GDM1 (cell line): Measurements from ENCODE around the gene TBX1.
"Not testable (repeated sequence)": the region's sequence is repeated elsewhere in the genome, so short reads cannot be mapped to it uniquely, and the experiment has no call there.

Source experiments
- DNase-seq: peaks from one replicate; lab custom pipeline; 2025; lab: John Stamatoyannopoulos, UW

TBX1 gene

DNA sequence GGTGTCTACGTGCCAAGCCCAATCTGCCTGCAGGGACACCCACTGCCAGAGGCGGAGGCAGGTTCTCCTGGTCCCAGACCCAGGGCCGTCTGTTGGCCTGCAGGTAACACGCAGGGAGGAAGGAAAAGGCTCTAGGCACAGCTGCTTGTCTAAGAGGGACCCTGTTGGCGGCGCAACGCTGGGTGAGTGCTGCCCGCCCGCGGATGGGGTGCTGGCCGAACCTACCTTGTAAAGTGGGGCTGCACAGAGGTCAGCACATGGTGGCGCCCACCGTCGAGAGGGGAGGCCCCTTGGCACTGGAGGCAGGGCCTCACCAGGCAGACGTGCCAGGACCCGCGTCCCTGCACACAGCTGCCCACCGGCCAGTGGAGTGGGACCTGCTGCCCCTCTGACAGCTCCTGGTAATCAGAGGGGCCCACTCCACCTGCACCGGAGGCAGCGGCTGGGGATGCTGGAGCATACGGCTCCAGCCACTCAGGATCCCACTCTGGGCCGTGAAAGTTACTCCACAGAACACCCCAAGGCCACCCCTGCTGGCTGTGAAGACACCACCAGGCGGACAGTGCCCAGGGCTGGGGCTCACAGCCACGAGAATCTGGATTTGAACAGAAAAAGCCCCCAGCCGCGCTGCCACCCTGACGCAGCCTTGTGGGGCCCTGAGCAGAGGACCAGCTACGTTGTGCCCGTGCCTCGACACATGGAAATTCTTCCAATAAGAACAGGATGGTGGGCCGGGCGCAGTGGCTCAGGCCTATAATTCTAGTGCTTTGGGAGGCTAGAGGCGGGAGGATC is 24.0 kb downstream of the TBX1 start:
- DNase-seq = no peak

DNA sequence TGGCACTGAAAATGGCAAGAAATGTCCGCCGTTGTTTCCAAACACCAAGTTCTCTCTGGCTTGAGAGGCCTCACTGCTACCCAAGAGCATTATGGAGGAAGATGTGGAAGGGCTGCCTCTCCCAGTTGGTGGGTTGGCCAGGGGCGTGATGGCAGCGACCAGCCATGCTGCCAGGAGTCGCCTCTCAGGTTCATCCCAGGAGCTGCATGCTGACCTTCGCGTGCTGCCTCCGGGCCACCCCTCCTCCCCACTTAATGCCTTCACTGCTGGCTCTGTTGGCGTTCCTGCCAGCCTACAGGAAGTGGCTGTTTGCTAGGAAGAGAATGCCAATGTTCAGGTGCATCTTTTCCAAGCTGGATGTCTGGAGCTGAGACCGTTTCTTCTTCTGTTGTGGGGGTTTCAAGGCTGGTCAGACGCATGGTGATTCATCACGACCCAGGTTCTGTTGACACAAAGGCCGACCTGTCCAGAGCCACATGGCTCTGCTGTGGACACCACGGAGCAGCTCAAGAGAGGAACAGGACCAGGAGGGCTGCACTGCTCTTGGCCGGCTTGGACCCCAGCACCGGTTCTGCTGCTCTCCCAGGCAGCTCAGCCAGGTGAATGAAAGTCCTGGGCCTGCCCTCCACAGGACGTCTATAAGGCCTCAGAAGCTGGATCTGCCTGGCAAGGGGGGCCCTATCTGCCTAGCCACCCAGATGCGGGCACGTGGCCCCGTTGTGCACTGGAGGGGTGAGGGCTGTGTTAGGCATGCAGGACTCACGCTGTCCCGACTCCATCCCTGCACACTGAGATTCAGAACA is 25.1 kb downstream of the TBX1 start:
- DNase-seq = no peak

DNA sequence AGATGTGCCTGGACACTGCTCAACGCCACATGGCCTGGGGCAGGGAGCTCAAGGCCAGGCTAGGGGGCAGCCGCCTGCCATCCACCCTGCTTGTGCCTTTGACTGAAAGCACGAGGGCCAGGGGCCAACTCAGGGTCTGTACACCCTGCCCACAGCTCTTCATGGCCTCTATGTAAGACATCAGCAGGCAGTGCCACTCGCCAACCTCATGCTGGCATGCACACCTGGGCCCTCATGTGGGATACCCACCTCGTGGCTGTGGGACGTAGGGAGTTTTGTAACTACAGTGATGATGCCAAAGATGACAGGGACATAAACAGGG is 25.6 kb downstream of the TBX1 start:
- no peak for DNase-seq

DNA sequence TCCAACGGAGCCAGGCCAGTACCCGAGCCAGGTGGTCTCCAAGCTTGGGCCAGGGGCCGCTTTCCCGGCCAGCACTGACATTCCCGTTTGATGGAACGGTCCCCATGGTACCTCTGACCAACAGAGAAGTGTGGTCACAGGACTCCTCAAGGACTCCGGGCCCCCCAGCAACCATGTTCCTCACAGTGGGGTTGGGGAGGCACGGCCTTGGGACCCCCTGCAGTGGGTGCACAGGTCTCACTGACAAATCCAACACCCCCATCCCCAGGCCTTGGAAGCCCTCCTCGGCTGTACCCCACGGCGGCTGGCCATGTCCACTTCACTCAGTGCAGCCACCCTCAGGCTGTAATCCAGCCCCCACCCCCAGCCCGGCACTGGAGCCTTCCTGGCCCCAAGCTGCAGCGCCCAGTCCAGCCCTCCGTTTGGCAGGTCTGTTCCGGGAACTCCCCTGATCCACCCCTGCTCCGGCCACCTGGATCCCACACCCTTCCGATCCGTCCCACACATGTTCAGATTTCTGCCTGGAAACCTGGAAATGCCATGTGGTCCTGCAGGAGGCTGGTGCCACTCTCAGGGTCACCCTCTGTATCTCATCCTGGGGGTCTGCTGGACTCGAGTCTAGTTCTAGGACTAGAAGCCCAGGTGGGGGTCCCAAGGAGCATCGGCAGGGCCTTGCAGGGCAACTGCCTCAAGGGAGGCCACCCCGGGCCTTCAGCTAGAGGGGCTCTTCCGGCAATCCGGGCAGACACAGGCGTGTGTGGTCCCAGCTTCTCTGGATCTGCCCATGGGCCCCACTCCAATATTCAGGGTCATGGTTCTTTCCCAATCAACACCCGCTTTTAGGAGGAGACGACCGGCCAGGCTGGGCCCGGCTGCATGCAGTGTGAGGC is 26.6 kb downstream of the TBX1 start:
- no peak for DNase-seq

DNA sequence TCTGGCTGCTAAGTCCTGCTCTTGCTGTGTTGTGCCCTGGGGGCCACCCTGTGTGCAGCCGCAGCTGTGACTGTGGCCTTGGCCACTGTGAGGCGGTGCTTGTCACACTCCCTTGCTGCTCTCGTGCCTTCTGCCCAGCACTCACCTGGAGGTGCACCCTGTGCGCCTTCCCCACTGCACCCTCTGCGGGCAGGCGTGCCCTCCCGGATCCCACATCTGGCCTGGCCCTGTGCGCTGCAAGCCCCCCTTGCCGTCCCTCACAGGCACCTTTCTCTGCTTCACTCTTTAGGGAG is 27.2 kb downstream of the TBX1 start:
- no peak for DNase-seq

DNA sequence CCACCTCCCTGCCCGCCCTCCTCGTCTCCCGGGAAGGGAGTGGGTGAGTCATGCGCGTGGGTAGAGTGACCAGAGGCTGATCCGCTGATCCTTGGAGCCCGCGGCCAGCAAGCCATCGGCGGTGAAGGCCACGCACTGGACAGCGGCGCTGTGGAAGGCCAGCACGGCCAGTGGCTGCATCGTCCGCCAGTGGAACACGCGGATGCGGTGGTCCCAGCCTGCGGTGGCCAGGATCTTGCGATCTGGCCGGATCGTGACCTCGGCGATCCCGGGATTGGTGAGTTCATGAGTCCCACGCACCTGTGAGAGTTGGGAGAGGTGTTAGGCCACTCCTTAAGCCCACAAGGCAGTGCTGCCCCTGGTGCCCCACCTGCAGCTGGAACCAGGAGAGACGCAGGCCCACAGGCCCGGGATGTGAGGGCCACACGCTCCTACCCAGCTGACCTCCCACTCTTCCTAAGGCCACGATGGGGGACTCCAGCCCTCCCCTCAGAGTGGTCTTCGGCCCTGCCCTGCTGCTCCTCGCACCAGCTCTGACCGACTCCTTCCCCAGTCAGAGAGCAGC is 28.2 kb downstream of the TBX1 start:
- no peak for DNase-seq

DNA sequence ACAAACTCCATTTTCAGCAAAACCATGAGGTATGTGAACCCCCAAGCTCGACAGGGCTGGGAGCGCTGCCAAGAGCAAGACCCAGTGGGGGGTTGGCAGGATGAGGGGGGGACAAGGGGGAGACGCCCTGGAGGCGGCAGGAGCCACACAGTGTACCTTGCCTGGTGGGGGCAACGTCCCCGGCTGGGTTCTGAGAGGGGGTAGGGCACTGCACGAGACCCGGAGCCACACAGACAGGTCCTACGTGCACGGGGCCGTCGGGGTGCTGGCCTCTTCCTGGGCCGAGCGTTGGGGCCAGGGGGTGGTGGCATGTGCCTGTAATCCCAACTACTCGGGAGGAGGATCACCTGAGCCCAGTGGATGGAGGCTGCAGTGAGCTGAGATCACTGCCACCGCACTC is 28.8 kb downstream of the TBX1 start:
- DNase-seq = no peak

DNA sequence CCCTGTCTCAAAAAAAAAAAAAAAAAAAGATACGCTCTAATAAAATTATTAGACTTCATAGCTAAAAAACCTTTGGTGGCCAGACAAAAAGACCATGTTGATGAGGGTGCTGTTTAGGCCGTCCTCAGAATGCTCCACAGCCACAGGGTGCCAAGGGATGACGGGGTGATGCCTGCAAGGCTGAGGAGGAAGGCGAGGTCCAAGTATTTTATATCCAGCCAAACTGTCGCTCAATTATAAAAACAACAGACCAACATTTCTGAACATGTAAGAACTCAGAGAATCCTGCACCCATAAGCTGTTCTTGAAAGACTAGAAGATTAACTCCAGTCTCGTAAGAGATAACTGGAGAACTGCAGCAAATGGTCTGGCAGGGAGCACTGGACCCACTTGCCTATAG is 29.2 kb downstream of the TBX1 start:
- DNase-seq = no peak

DNA sequence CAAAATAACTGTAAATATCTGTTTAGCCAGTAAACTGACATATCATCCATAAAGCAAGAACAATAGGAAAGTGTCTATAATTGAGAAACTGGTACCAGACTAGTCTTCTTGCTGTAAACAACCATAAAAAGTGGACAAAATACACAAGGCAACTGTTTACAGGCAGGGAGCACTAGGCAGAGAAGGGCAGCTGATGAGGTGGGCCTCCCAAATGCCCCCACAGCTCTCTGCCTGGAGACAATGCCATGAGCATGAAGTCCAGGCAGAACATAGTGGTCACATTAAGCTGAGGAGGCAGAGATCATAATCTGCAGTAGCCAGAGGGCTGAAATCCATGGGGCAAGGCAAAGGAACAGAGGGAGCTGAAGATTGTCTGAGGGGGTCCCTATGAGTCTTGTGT is 30.7 kb downstream of the TBX1 start:
- no peak for DNase-seq

DNA sequence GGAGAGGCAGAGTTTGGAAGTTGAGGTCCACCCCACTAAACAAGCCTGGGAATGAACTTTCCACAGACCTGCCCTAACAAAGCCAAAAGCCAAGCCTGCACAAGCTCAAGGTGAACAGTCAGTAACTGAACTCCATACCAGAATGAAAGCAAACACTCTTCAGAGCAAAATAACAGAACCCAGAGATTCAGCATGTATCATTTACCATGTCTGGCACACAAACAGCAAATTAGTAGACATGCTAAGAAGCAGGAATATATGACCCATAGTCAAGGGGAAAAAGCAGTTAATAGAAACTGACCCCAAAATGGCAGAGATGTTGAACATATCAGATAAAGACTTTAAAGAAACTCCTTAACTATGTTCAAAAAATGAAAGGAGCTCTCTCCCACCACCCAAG is 31.3 kb downstream of the TBX1 start:
- DNase-seq = no peak

DNA sequence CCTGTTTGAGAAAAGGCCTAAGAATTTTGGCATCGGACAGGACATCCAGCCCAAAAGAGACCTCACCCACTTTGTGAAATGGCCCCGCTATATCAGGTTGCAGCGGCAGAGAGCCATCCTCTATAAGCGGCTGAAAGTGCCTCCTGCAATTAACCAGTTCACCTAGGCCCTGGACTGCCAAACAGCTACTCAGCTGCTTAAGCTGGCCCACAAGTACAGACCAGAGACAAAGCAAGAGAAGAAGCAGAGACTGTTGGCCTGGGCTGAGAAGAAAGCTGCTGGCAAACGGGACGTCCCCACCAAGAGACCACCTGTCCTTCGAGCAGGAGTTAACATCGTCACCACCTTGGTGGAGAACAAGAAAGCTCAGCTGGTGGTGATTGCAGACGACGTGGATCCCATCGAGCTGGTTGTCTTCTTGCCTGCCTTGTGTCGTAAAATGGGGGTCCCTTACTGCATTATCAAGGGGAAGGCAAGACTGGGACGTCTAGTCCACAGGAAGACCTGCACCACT is 31.9 kb downstream of the TBX1 start:
- DNase-seq = not testable (repeated sequence)

DNA sequence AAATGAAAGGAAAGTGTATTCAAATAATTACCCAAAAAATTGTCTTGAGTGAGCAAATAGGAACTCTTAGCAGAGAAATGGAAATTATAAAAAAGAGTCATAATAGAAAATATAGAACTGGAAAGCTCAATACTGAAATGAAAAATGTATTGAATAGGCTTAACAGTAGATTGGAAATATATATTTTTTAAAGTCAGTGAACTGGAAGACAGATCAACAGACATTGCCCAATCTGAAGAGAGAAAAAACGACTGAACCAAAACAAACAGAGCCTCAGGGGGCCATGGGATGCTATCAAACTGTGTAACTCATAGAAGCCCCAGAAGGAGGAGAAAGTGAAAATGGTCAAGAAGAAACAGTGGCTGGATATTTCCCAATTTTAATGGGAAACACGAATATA is 32.6 kb downstream of the TBX1 start:
- DNase-seq = no peak

DNA sequence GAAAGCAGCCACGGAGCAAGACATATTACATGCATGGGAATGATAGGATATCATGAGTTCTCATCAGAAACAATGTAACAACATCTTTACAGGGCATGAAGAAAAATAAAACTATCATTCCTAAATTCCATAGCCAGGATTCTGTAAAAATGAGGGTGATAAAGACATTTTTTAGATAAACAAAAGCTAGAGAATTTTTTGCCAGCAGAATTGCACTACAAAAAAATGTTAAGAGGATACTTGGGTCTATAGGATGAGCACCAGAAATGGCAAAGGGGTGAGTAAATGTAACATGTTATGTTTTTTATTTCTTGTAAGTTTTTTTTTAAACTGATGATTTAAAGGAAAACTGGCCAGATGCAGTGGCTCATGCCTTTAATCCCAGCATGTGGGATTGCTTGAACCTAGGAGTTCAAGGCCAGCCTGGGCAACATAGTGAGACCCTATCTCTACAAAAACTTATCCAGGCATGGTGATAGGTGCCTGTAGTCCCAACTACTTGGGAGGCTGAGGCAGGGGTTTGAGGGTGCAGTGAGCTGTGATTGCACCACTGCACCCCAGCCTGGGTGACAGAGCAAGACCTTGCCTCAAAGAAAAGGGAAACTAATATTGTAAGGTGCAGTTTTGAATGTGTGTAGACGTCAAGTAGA is 33.2 kb downstream of the TBX1 start:
- no peak for DNase-seq

DNA sequence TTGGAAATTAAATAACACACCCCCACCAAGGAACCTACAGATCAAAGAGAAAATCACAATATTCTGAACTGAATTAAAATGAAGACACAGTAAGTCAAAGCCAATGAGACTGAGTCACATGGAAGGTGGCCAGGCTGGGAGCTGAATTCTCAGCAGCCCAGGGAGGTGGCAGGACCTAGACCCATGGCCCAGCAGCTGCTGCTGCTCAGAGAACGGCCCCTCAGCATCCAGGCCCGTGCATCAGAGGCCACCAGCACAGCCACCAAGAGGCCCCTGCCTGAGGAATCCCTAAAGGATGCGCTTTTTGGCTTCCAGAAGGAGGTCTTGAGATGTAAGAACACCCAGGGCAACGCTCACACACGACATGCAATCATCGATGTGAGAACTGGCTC is 35.0 kb downstream of the TBX1 start:
- DNase-seq = no peak

DNA sequence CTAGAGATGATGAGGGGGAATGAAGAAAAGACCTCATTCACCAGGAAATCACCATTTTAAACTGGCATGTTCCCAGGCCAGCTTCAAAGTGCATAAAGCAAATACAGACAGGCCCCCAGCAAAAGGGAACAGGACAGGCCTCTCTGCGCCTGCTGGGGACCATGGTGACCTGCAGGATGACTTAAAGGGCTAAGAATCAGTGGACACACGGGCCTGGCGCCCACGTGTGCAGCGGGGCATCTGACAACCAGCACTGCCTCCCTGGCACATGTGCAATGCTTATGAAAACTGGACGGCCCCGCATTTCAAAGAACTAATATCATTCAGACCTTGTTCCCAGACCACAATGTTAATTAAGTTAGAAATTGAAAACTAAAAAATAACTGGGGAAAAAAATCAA is 35.6 kb downstream of the TBX1 start:
- no peak for DNase-seq

DNA sequence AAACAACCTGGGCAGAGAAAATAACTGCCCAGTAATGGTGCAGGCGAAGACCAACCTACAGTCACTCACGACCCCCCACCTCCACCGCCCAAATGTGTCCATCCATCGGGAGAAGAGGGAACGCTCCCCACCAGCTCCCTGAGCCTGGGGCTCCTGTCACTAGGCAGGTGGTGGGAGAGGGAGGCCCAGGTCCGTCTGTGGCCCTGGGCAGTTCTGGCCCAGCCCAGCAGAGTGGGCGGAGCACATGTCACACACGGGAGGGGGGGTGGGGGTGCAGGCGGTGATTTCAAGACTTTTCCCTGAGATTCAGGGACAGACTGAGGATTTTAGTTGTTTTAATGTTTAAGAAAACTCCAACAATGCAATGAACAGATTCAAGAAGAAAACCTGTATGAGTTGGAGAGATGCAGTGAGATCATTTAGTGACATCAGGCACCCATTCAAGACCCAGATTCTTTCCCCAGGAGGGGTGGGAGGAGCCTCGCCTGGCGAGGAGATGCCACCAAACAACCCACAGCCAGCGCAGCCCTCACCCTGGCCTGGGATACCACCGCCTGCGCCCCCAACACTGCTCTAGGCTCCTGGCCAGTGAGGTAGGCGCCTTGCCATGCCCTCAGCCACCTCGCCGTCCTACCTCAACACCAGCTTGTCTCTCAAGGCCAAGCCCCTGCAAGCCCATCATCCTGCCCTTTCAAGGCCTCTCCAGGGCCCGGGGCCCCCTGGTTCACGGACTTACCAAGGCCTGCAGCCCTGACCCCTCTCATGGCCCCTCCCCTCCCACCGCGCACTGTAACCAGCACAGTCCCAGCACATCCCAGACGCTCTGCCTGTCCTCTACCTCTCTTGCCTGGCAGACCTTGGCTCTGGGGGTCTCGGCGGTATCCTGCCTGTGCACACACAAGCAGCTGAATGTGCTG is 36.8 kb downstream of the TBX1 start:
- DNase-seq = no peak

DNA sequence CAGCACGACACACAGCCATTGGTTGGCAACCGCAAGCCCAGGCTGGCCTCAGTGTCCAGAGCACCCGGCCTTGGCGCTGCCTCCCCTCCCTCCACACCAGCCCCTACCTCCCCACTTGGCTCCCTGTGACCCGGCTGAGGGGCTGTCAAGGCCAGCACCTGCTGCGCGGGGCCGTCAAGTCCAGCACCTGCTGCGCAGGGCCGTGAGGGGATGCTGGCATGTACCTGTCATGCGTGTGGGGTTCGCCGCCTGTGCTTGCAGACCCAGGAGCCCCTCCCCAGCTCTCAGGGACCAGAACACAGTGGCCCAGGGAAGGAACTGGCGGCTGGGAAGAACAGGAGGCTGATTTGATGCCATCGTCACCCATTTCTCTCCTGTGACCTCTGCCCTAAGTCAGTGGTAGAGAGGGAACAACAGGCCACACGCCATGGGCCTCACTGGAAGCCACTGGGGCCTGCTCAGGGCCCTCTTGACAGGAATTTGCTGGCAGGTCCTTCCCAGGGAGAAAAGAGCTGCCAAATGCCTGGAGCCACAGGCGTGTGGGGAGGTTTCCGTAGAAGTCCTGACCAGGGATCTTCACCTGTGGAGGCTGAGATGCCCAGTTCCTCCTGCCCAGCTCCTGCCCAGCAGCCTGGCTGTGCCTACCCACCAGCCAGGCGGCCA is 37.6 kb downstream of the TBX1 start:
- no peak for DNase-seq

DNA sequence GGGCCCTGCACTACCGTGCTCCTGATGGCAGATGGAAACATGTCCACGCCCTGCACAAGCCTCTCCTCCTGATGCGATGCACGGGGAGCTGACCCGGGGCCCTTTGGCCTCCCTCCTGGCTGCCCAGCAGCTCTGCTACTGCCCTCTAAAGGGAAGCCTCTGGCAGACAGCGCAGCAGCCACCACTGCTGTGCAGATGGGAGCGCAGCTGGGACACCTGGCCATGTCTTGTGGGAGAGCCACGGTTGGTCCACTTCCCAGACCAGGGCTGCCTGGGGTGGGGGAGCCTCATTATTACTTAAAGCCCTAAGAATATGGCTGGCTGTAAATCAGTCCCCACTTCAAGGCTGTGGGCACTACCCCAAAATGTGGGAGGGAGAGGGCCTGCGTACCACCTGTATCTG is 38.3 kb downstream of the TBX1 start:
- no peak for DNase-seq

DNA sequence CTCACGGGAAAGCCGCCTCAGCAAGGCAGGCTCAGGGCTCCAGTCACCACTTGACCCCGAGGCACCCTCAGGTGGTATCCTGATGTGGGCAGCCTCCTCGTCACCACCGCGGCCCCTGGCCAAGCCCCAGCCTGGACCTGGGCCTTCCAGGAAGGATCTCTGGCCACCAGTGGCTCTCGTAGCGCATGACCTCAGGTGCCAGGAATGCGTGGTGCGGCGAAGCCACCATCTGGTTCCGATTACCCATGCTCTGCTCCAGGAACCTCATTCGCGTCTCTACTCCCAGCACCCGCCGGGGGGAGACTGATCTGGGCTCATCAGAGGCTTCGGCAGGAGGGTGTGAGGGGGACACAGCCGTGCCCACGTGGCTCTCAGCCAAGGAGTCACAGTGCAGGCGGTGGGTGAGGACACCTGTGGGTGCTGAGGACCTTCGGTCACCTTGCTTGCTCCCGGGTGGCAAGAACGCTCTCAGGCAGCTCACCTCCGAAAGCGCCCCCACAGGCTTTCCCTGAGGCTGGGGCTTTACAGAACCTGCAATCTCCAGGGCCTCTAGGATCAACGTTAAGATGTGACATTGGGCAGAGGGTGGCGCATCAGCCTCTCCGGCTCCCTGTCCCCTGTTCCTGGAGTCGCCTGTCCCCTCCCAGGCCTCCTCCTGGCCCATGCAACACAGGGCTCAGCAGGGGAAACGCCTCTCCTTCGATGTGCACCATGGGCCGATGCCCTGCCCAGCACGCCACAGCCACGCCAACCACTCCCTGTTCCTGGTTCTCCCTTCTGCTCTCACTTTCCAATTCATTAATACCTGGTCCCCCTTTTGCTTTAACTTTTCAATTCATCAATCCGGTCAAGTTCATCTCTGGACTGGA is 39.0 kb downstream of the TBX1 start:
- DNase-seq = no peak
